HG02759 (cell line): ENCODE data around the gene SOWAHC.

Experiments
- ATAC-seq: cut with Tn5 transposase; IDR thresholded peaks from one replicate; pipeline ENCODE4 v1.9.1; 2021; ENCODE audit warnings: mild to moderate bottlenecking, moderate library complexity; ENCODE audit not compliant: unreplicated experiment

The SOWAHC gene

GRCh38 chr2:109645412-109646184 lies 31.4 kb downstream of the SOWAHC start:
- ATAC-seq = no peak

GRCh38 chr2:109646961-109647360 lies 32.8 kb downstream of the SOWAHC start:
- ATAC-seq = no peak

GRCh38 chr2:109647636-109648035 lies 33.5 kb downstream of the SOWAHC start:
- no peak for ATAC-seq

- ATAC-seq = no peak
Measured at GRCh38 chr2:109648041-109648527, 33.9 kb downstream of the SOWAHC start.

GRCh38 chr2:109649736-109650695 lies 35.9 kb downstream of the SOWAHC start:
- ATAC-seq = no peak

- ATAC-seq = no peak
Measured at GRCh38 chr2:109654326-109655050, 40.3 kb downstream of the SOWAHC start.

- ATAC-seq = no peak
Measured at GRCh38 chr2:109655287-109655686, 41.1 kb downstream of the SOWAHC start.

GRCh38 chr2:109659396-109660045 lies 45.4 kb downstream of the SOWAHC start:
- no peak for ATAC-seq

GRCh38 chr2:109660046-109660860 lies 46.1 kb downstream of the SOWAHC start:
- no peak for ATAC-seq

GRCh38 chr2:109662889-109663288 lies 48.7 kb downstream of the SOWAHC start:
- ATAC-seq = no peak

GRCh38 chr2:109663721-109664120 lies 49.6 kb downstream of the SOWAHC start:
- no peak for ATAC-seq

GRCh38 chr2:109666466-109666865 lies 52.3 kb downstream of the SOWAHC start:
- ATAC-seq = no peak
